NOMO-1 (cell line): ENCODE data around the gene SPRYD3.

Experiments used
- DNase-seq, 2 experiments: peaks; one replicate each; lab custom pipeline; 2025; ENCODE audit not compliant: unreplicated experiment in 2 of 2; lab: John Stamatoyannopoulos, UW

Gene SPRYD3

DNA sequence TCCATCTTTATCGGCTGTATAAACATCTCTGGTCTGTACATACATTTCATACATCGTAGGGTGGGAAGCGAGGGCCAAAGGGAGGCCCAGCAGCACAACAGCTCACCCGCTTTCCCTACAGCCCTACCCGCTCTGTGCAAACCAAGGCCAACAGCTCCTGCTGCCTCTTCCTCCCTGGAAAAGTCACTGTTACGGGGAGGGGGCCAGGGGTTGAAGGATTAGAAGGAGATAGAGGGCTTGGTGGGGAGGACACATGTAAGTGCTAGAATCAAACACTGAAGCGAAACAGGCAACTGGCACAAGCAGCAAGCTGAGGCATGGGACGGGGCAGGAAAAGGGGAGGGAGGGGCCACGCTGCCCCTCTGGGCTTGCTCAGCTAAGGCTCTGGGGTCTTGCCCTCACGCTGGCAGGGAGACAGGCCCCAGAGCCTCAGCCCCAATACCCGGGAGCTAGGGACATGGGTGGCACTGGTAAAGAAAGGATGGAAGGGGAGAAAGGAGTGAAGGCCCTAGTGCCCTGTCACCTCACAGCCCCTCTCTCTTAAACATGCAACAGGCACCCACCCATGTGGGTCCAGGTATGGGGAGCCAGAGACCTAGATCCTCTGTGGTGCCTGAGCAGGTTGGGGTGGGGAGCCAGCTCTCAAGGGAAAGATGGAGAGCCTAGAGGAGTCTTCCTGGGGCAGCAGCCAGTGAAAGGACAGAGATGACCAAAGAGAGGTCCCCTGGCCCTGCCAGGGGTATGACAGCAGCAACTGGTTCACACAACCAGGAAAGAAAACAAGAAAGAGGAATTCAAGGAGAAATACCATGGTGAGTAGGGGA lies 14.4 kb downstream of the SPRYD3 start:
- DNase-seq = no peak

DNA sequence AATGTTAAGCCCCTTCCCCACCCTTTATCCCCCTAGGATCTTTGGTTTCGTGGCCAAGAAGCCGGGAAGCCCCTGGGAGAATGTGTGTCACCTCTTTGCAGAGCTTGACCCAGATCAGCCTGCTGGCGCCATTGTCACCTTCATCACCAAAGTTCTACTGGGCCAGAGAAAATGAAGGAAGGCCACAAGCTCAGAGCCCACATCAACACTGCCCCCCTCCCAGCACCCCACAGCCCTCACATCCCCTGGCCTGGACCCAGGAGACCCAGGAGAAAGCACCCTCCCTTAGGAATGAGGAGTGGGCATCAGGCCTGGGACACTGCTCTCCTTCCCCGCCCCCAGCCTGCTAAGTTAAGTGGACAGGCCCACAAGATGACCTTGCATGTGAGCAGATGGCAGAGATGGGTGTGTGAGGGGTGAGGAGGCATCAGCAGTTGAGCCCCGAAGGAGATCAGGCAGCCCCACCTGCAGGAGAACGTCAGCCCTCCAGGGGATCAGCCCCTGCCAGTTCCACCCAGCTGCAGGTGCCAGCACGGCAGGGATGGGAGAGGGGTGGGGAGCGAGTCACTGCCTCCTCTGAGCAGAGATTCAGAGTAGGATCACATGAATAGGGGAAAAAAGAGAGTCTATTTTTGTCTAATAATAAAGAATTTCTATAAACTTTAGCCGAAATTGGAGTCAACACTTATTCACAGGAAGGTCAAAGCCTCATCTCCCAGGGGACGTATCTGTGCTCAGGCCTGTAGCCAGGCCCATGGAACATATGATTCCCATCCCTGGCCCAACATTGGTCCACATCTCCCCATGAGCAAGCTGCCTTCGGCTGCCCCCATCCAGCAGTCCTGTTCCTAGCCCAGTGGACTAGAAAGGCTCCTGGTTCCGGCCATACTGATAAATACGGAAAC lies 15.2 kb downstream of the SPRYD3 start:
- DNase-seq = no peak

- DNase-seq = no peak
These were observed 16.0 kb downstream of the SPRYD3 start for GRCh38 chr12:53062977-53063707.

GRCh38 chr12:53062011-53062961 lies 16.9 kb downstream of the SPRYD3 start:
- no peak for DNase-seq

DNA sequence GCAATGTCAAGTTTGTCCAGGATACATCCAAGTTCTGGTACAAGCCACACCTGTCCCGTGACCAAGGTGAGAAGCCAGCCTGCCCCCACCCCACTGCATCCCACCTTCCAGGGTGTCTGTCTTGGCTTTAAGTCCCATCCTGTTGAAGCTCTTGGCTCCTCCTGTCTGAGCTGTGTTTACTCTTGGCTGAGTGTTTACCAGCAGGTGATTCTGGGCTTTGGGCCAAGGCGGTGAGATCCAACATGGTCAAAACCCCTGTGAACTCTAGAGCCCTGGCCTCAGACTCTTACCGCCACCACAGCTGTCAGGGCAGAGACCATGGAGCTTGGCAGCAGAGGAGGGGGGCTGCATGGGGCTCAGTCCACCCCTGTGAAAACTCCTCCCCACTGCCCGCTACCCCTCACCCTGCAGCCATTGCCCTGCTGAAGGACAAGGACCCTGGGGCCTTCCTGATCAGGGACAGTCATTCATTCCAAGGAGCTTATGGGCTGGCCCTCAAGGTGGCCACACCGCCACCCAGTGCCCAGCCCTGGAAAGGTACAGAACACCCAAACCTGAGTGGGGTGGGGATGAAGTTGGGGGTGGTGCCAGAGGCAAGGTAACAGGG lies 17.7 kb downstream of the SPRYD3 start:
- DNase-seq = no peak

DNA sequence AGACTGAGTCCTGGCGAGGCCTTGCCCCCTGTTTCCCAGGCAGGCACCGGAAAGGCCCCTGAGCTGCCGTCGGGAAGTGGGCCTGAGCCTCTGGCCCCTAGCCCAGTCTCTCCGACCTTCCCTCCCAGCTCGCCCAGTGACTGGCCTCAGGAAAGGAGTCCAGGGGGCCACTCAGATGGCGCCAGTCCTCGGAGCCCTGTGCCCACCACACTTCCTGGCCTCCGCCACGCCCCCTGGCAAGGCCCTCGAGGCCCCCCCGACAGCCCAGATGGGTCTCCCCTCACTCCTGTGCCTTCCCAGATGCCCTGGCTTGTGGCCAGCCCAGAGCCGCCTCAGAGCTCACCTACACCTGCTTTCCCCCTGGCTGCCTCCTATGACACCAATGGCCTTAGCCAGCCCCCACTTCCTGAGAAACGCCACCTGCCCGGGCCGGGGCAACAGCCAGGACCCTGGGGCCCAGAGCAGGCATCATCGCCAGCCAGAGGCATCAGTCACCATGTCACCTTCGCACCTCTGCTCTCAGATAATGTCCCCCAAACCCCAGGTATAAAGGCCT lies 18.4 kb downstream of the SPRYD3 start:
- no peak for DNase-seq

DNA sequence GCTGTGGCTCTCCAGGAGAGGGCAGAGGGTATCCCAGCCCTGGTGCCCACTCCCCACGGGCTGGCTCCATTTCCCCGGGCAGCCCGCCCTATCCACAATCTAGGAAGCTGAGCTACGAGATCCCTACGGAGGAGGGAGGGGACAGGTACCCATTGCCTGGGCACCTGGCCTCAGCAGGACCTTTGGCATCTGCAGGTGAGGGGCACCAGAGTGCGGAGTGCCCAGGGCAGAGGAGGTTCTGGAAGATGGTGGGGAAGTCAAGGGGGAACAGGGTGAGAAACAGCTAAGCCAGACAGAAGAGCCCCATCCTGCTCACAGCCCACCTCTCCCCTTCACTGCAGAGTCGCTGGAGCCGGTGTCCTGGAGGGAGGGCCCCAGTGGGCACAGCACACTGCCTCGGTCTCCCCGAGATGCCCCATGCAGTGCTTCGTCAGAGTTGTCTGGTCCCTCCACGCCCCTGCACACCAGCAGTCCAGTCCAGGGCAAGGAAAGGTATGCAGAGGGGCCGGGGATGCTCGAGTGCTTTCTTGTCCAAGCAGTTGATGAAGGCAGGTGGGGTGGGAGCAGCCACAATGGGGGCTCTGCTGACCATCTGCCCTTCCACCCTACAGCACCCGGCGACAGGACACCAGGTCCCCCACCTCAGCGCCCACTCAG lies 19.0 kb downstream of the SPRYD3 start:
- no peak for DNase-seq

DNA sequence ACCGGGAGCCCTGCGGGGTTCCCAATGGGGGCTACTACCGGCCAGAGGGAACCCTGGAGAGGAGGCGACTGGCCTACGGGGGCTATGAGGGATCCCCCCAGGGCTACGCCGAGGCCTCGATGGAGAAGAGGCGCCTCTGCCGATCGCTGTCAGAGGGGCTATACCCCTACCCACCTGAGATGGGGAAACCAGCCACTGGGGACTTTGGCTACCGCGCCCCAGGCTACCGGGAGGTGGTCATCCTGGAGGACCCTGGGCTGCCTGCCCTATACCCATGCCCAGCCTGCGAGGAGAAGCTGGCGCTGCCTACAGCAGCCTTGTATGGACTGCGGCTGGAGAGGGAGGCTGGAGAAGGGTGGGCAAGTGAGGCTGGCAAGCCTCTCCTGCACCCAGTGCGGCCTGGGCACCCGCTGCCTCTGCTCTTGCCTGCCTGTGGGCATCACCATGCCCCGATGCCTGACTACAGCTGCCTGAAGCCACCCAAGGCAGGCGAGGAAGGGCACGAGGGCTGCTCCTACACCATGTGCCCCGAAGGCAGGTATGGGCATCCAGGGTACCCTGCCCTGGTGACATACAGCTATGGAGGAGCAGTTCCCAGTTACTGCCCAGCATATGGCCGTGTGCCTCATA lies 19.6 kb downstream of the SPRYD3 start:
- no peak for DNase-seq

GRCh38 chr12:53058674-53059433 lies 20.3 kb downstream of the SPRYD3 start:
- DNase-seq = no peak

DNA sequence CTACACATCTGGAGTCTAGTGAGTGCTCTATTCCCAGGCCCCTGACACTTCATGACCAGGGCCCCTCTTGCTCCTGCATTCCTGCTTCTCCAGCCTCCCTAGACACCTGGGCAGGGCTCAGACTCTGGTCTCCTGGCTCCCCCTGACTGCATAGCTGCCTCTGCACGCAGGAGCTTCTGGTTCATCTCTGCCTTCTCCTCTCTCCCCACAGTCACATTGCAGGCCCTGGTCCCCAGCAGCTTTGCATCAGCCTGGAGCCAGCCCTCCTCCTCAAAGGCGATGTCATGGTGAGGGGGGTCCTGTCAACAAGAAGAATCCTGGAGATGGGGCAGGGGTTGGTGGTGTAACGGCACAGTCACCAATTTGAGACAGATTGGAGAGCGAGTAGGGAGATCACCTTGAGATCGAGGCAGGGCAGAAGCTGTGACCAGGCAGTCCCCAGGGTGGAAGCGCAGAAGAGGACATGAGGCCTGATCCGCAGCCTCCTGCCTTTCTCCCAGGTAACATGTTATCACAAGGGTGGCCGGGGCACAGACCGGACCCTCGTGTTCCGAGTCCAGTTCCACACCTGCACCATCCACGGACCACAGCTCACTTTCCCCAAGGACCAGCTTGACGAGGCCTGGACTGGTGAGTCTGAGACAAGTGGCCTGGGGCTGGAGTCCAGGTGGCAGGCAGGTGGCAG lies 21.2 kb downstream of the SPRYD3 start:
- no peak for DNase-seq

DNA sequence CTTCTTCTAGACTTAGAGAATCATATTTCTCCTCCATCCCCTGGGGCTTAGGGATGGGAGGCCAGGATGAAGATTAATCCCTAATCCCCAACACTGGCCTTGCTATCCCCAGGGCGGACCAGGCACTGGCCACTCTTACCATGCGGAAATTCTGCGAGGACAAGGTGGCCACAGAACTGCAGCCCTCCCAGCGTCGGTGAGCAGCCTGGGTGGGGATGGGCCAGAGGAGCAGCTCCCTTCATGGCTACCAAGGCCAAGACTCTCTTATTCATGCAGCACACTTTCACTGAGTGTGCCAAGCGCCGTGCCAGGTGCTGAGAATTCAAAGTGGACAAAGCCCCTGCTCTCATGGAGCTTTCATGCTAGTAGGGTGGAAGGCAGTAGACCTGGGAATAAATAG lies 22.3 kb downstream of the SPRYD3 start:
- DNase-seq = no peak

DNA sequence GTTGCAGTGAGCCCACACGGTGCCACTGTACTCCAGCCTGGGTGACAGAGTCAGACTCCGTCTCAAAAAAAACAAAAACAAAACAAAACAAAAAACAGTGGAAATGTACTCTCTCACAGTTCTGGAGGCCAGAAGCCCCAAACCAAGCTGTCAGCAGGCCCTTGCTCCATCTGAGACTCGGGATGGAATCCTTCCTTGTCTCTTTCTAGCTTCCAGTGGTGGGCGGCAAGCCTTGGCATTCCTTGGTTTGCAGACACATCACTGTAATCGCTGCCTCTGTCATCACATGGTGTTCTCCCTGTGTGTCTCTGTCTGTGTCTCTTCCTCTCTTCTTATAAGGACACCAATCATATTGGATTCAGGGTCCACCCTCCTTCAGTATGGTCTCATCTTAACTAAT lies 22.9 kb downstream of the SPRYD3 start:
- DNase-seq = no peak

- DNase-seq = no peak
These were observed 23.5 kb downstream of the SPRYD3 start for GRCh38 chr12:53055471-53056266.

- DNase-seq = peak; percentile 88 to 90
These were observed 24.9 kb downstream of the SPRYD3 start for GRCh38 chr12:53054112-53054878.
